Testis (tissue), 3 donors: ENCODE data around the gene RANBP9. TPM values are rescaled to one million over a fixed set of nuclear protein-coding genes. Genes with fewer than 3 reads are reported as not detected.
A peak's percentile ranks its signal among the peaks of the same experiment; 100 is the strongest.

Experiments used
- DNase-seq: peaks from one replicate; pipeline ENCODE4 v3.0.0-alpha.2; 2019
- H3K27ac ChIP-seq, 2 donors: fragments of 200-600 bp; sonication (generic); one replicate each; pipeline ENCODE4 v1.5.1; 2019
- H3K27me3 ChIP-seq: fragments of 200-600 bp; sonication (generic); one replicate; pipeline ENCODE4 v1.5.1; 2019
- H3K36me3 ChIP-seq: fragments of 200-600 bp; sonication (generic); one replicate; pipeline ENCODE4 v1.5.1; 2017; ENCODE audit warnings: low read depth; ENCODE audit errors: missing control alignments
- H3K4me1 ChIP-seq: fragments of 200-600 bp; sonication (generic); one replicate; pipeline ENCODE4 v1.5.1; 2019
- H3K4me3 ChIP-seq, 2 donors: fragments of 200-600 bp; sonication (generic); one replicate each; pipeline ENCODE4 v1.5.1; 2017 to 2019
- H3K9me3 ChIP-seq: fragments of 200-600 bp; sonication (generic); one replicate; pipeline ENCODE4 v1.5.1; 2017
- POLR2A ChIP-seq: fragments of 450-650 bp; IDR thresholded peaks from one replicate; pipeline ENCODE4 v1.6.1; 2017; ENCODE audit warnings: antibody characterized with exemption, mild to moderate bottlenecking, moderate library complexity
- WGBS, 2 donors: methylation state at CpG; one replicate each; pipeline ENCODE4 v1.1.5; 2018; 5-methylcytosine and 5-hydroxymethylcytosine counted together
- intact Hi-C: fragments of 100-400 bp; cut with DNase I; formaldehyde crosslinking; loops from one replicate; pipeline ENCODE4 v1.15.1; 2023; ENCODE audit warnings: low total_unique reads
- polyA plus RNA-seq: library from polyadenylated mRNA; stranded (reverse); fragments of 350-450 nt; fragmentation: Illumina TruSeq; extraction: RNeasy Lipid Tissue Mini Kit (QIAGEN cat#74804); gene quantifications from one replicate; pipeline ENCODE4 v1.2.3, GENCODE V29; 2014; ENCODE audit warnings: low read depth, low replicate concordance; ENCODE audit not compliant: insufficient read depth
- total RNA-seq, 2 donors: library from RNA; depleted of rRNA; stranded (reverse); fragments of >200 nt; gene quantifications; one replicate each; pipeline ENCODE4 v1.2.3, GENCODE V29; 2016
- TF ChIP-seq, protein P1 (sequence below), 3 experiments: fragments of 450-650 bp in 2 of 3; fragments of 200-600 bp in 1 of 3; sonication (generic) in 1 of 3; IDR thresholded peaks; one replicate each; pipeline ENCODE4 v1.5.1; 2016 to 2019; ENCODE audit warnings: antibody characterized with exemption in 3 of 3, mild to moderate bottlenecking in 2 of 3, moderate library complexity in 1 of 3

Gene RANBP9
- total and polyA plus RNA-seq, 3 donors from 2014 or later = 114 to 265 (median 131) TPM

DNA sequence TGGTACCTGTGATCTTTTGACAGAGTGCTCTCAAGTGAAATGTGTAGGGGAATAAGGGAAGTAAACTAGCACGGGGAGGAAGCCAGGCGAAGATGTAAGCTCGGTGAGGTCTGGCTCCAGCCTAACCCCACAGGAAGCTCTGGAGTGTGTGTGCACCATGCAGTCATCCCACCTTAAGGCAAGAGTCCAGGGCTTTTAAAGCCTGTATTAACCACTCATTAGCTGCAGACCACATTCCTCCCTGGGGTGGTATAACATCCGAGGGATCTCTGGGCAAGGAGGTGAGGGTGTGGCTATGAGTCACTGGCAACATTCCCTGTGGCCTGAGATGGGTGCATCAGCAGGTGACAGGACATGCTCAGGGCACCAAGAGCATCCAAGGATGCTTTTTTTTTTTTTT is 12.5 kb upstream of the RANBP9 start:
- WGBS, 2 donors = 72 to 92% methylated on average over 3 to 4 of the region's 4 CpGs
- Histone ChIP-seq H3K27ac (no peak overlapping the region), H3K4me1 (no peaks in the 10 kb centered on the region), H3K9me3 (no peaks in the 10 kb centered on the region), H3K27me3 (no peaks in the 10 kb centered on the region), H3K4me3 (no peak overlapping the region), H3K36me3 (no peaks in the 10 kb centered on the region)
- no peak for DNase-seq
- TF ChIP-seq, protein P1, sequence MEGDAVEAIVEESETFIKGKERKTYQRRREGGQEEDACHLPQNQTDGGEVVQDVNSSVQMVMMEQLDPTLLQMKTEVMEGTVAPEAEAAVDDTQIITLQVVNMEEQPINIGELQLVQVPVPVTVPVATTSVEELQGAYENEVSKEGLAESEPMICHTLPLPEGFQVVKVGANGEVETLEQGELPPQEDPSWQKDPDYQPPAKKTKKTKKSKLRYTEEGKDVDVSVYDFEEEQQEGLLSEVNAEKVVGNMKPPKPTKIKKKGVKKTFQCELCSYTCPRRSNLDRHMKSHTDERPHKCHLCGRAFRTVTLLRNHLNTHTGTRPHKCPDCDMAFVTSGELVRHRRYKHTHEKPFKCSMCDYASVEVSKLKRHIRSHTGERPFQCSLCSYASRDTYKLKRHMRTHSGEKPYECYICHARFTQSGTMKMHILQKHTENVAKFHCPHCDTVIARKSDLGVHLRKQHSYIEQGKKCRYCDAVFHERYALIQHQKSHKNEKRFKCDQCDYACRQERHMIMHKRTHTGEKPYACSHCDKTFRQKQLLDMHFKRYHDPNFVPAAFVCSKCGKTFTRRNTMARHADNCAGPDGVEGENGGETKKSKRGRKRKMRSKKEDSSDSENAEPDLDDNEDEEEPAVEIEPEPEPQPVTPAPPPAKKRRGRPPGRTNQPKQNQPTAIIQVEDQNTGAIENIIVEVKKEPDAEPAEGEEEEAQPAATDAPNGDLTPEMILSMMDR (IDR thresholded peaks at IDR 0.05) = no peak
- TF ChIP-seq POLR2A = no peak
- intact Hi-C loops = no loop called here

DNA sequence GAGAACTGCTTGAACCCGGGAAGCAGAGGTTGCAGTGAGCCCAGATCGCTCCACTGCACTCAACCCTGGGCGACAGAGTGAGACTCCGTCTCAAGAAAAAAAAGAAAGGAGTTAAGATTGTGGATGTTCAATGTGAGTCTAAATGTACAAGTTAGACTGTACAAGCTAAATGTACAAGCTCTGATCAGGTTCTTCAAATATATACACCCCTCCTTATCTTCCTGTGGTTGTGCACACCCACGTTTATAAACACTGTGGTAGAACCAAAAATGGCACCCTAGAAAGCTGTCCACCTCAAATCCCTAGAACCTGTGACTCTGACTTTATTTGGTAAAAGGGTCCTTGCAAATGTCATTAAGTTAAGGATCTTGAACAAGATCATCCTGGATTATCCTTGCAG is 11.2 kb upstream of the RANBP9 start:
- no peak overlapping the region for H3K4me3 ChIP-seq
- no peaks in the 10 kb centered on the region for H3K9me3 ChIP-seq
- H3K27ac ChIP-seq = no peak overlapping the region
- H3K4me1 ChIP-seq = no peaks in the 10 kb centered on the region
- intact Hi-C loops = no loop called here
- WGBS, 2 donors = 81 to 85% methylated on average over 5 of the region's 5 CpGs
- DNase-seq = no peak
- no peaks in the 10 kb centered on the region for H3K36me3 ChIP-seq
- no peak for TF ChIP-seq POLR2A
- TF ChIP-seq, protein P1 (IDR thresholded peaks at IDR 0.05) = no peak
- no peaks in the 10 kb centered on the region for H3K27me3 ChIP-seq

DNA sequence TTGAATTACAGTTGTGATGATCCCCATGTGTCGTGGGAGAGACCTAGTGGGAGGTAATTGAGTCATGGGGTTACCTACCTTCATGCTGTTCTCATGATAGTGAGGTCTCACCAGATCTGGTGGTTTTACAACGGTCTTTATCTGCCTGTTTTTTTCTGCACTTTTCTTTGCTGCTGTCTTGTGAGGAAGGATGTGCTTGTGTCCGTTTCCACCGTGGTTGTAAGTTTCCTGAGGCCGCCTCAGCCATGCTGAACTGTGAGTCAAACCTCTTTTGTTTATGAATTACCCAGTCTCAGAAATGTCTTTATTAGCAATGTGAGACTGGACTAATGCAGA is 6.5 kb upstream of the RANBP9 start:
- Histone ChIP-seq H3K27me3 (no peaks in the 10 kb centered on the region), H3K4me1 (no peaks in the 10 kb centered on the region), H3K4me3 (no peak overlapping the region), H3K9me3 (no peaks in the 10 kb centered on the region), H3K36me3 (no peaks in the 10 kb centered on the region), H3K27ac (no peak overlapping the region)
- intact Hi-C loops = no loop called here
- 72% methylated on average over 5 of the region's 5 CpGs for WGBS, 2 donors
- DNase-seq = no peak
- TF ChIP-seq POLR2A = no peak
- TF ChIP-seq, protein P1 (IDR thresholded peaks at IDR 0.05) = no peak

DNA sequence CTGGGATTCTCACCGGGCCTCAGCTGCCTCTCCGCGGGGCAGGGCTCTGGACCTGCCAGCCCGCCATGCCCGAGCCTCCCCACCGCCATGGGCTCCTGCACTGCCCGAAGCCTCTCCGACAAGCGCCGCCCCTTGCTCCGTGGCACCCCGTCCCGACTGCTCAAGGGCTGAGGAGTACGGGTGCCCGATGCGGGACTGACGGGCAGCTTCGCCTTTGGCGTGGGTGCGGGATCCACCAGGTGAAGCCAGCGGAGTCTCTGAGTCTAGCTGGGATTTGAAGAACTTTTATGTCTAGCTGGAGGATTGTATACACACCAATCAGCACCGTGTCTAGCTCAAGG is 5.3 kb upstream of the RANBP9 start:
- no peak overlapping the region for H3K27ac ChIP-seq
- WGBS, 2 donors = 53 to 67% methylated on average over 11 to 21 of the region's 22 CpGs
- intact Hi-C loops = no loop called here

More for the DNA sequence above, 5.3 kb upstream of the RANBP9 start:
- peak overlapping the region; percentile 34 for H3K4me3 ChIP-seq
- no peaks in the 10 kb centered on the region for H3K27me3 ChIP-seq
- H3K4me1 ChIP-seq = no peaks in the 10 kb centered on the region
- DNase-seq = peak; percentile 55
- no peaks in the 10 kb centered on the region for H3K36me3 ChIP-seq
- no peaks in the 10 kb centered on the region for H3K9me3 ChIP-seq
- TF ChIP-seq, protein P1 (IDR thresholded peaks at IDR 0.05) = no peak
- TF ChIP-seq POLR2A = no peak
